ENCODE data around the gene TIMELESS. TPM values are rescaled to one million over a fixed set of nuclear protein-coding genes. Genes with fewer than 3 reads are reported as not detected.

TIMELESS gene
- total RNA-seq, 4 donors from 2014 or later: 3.2 to 6.8 (median 4.3) TPM

GRCh38 chr12:56487448-56488040 is 38.3 kb upstream of the TIMELESS start:
- no peak for DNase-seq (ENCODE audit: low spot score)
- no peak for TF ChIP-seq CTCF (IDR thresholded peaks at IDR 0.05)
- peak; percentile 22 for ATAC-seq (ENCODE audit: low FRiP score)

- DNase-seq (ENCODE audit: low spot score): no peak
- ATAC-seq (ENCODE audit: low FRiP score): no peak
- no peak for TF ChIP-seq CTCF (IDR thresholded peaks at IDR 0.05)
Observed at GRCh38 chr12:56486694-56487093, 37.5 kb upstream of the TIMELESS start.

- no peak for ATAC-seq (ENCODE audit: low FRiP score)
- TF ChIP-seq CTCF (IDR thresholded peaks at IDR 0.05): no peak
- DNase-seq (ENCODE audit: low spot score): no peak
Observed at GRCh38 chr12:56484566-56484965, 35.3 kb upstream of the TIMELESS start.

GRCh38 chr12:56479625-56480024 is 30.4 kb upstream of the TIMELESS start:
- DNase-seq (ENCODE audit: low spot score) (no peak), ATAC-seq (ENCODE audit: low FRiP score) (no peak)
- no peak for TF ChIP-seq CTCF (IDR thresholded peaks at IDR 0.05)

GRCh38 chr12:56477521-56478225 is 28.4 kb upstream of the TIMELESS start:
- TF ChIP-seq CTCF (IDR thresholded peaks at IDR 0.05): no peak
- ATAC-seq (ENCODE audit: low FRiP score): no peak
- DNase-seq (ENCODE audit: low spot score): no peak

- no peak for TF ChIP-seq CTCF (IDR thresholded peaks at IDR 0.05)
- ATAC-seq (ENCODE audit: low FRiP score) (no peak), DNase-seq (ENCODE audit: low spot score) (no peak)
Observed at GRCh38 chr12:56476972-56477432, 27.8 kb upstream of the TIMELESS start.

- DNase-seq (ENCODE audit: low spot score): no peak
- no peak for TF ChIP-seq CTCF (IDR thresholded peaks at IDR 0.05)
- no peak for ATAC-seq (ENCODE audit: low FRiP score)
Observed at GRCh38 chr12:56476143-56476542, 26.9 kb upstream of the TIMELESS start.

Measured in omental fat pad (tissue), 4 donors.